Activated CD8-positive, alpha-beta memory T cell treated with anti-CD3 and anti-CD28 coated beads, Interleukin-2, amount 50 U/mL, for 24 hours (primary cell): ENCODE results near the gene ARL4A.
"Not testable (repeated sequence)": the region's sequence is repeated elsewhere in the genome, so short reads cannot be mapped to it uniquely, and the experiment has no call there.

ENCODE experiments used
- DNase-seq: peaks from one replicate; pipeline ENCODE4 v3.0.0-alpha.2; 2020; ENCODE audit errors: extremely low read depth

The ARL4A gene

DNA sequence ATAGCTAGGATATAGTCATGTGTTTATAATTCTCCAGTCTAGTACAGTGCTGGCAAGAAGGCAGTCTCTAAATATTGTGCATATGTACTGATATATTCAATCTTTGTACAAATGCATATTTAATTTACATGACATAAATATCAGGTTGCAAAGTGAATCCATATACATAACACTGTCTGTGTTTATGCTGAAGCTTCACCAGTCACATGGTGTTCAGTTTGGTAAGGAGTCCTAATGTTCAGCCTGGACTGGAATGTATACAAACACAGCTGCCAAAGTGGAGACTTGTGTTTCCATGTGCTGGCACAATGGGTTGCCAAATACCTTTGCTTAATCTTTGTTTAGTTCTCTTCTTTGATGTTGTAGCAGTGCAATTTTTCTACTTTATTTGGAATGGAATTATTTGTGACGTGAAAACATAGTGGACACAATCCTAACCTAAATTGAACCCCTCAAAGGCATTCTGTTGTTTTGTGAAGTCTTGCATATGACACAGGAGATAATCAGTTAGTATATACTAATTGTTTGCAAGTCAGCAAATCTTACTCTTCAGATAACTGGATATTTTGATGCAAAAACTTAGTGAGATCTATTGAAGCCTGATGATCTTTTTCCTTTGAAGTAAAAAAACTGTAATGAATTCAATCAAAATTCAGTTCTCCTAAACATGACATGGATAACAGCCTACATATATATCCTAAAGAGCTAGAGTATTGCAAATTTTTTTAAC, 17.3 kb upstream of the ARL4A start:
- DNase-seq: no peak

DNA sequence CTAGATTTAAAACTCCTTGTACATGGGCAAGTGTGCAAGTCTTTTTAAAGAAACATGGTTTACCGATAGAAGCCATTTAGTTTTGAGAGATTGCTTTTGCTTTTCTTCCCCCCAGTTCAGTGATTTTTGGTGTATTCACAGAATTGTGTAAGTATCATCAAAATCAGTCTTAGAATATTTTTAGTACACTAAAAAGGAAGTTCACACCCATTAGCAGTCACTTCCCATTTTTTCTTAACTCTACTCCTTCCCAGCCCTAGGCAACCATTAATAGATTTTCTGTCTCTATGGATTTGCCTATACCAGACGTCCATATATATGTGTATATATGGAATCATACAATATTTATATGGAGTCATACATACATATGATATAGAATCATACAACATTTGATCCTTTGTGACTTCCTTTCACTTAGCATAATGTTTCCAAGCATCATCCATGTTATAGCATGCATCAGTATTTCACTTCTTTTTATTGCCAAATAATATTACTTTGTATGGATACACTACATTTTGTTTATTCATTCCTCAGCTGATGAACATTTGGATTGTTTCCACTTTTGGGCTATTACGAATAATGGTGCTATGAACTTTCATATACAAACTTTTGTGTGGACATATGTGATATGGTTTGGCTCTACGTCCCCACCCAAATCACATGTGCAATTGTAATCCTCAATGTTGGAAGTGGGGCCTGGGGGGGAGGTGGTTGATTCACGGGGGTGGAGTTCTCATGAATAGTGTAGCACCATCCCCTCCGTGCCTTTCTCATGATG, 16.5 kb upstream of the ARL4A start:
- DNase-seq: no peak

DNA sequence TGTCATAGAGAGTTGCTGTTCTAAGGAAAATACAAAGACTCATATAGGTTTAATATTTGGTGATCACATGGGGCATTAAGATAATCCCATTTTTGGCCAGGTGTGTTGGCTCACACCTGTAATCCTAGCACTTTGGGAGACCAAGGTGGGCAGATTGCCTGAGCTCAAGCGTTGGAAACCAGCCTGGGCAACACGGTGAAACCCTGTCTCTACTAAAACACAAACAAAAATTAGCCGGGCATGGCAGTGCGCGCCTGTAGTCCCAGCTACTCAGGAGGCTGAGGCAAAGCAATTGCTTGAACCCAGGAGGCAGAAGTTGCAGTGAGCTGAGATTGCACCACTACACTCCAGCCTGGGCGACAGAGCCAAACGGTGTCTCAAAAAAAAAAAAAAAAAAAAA, 14.0 kb upstream of the ARL4A start:
- DNase-seq: not testable (repeated sequence)

DNA sequence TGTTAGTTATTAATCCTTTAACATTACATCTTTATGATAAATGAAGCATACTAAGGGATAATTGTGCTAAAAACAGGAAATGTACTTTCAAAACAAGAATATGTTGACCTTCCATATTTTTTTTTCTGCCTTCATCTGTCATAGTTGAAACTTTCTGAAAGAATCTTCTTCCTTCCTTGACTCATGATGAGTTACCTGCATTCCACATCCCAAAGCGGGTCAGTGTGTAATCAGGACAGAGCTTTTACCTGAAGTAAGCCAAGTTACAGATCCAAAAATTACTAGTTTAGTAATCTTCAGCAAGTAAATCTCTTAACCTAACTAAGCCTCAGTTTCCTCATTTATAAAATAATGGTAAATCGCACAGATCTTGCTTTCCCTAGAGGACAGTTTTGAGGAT, 13.4 kb upstream of the ARL4A start:
- DNase-seq: no peak

DNA sequence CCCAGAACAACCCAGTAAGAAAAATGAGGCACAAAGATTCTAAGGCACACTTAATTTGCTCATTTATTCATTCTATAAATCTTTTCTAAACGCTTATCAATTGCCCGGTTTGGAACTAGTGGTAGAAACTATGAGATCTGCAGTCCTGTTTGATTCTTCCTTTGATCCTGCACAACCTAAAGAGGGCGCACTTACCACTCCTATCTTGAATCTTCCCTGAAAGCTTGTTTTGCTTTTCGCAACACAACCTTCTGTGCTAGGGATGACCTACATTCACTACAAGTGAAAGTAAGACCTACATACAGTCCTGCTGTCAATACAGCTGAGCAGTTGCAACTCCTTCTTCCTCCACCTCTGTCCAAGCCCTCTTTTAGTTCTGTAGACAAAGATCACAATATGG, 12.6 kb upstream of the ARL4A start:
- DNase-seq: no peak

DNA sequence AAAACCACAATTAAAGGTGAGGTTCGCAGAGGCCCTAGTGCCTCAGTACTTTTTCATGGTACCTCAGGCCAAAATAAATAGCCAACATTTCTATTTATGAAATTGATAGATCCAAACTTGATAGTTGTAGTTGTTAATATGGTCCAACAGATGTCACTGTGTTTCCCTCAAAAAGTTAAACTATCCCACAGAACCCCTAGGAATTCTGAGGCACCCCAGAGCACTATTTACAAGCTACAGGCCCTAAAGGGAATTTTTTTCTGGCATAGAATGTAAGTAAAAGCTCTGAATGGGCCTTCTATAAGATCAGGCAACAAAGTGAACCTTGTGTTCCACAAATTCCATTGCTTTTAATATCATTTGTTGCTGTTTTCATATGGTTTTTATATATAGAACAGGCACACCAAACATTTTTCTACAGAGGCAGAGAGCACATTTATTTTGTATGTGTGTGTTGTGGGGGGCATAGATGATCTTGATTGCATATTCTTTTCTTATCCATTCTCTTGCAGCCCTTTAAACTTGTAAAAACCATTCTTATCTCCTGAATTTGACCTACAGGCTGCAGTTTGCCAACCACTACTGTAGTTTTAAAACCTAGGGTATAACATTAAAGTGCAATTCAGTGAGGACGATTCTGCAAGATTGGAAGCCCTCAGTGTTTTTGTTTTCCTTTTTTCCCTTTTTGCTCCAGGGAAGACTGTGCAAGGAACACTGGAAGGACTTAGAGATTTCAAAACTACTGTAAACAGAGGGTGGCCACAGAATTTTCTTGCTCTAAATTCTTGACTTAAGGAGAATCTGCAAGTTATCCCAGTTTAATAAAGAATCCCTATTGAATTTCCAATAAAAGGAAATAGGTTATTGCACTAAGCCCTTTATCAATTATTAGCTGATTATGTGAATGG, 3.5 kb upstream of the ARL4A start:
- DNase-seq: no peak

DNA sequence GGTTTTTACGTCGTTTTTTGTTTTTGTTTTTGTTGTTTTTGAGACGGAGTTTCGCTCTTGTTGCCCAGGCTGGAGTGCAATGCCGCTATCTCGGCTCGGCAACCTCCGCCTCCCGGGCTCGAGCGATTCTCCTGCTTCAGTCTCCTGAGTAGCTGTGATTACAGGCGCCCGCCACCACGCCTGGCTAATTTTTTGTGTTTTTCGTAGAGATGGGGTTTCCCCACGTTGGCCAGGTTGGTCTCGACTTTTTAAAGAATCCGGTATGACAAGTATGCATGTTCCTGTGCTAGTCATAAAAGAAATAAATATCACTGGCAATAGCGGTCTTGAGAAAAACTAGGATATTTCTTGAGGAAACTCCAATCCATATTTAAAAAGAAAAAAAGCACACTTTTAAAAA, 2.7 kb upstream of the ARL4A start:
- DNase-seq: no peak

DNA sequence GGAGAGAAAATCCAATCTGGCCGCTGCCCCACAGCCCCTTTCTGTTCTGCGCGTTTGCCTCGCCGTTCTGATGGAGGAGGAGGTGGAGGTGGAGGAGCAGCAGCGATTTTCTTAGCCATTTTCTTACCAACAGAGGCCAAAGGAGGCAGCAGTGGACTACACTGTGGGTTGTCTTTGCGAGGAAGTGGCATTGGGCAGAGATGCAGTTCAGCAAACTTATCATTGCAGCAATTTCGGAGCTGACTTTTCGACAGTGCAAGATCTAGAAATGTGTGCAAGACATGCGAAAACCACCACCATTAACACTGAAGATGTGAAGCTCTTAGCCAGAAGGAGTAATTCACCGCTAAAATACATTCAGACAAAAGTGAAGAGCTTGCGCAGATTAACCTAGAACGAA, 1.9 kb upstream of the ARL4A start:
- DNase-seq: no peak

DNA sequence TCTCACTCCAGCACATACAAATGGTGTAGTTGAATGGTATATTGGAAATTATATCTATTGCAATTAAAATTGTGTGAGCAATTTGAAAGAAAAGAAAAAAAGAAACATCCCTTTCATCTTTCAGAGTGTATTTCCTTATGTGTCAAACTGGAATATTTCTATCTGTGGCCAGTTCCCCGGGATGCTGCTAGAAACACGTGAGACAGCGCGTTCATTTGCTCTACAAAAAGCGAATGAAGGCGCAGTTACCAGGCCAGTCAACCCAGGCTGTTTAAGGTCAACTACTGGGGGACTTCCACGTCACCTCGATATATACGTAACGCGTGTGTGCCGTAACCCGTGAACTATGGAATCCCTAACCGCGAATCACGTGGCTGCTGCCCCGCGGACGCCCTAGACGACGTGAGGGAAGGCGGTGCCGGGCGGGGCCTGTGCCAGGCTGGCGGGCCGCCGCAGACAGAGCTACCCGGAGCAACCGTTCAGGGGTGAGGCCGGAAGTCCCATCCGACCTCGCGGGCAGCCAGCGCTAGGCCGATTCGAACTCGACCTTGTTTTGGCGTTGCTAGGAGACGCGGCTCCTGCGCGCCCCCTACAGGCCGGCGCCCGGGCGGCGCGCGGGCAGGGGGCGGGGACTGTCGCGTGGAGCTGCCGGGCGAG, 1.1 kb upstream of the ARL4A start:
- peak; percentile 85 for DNase-seq

DNA sequence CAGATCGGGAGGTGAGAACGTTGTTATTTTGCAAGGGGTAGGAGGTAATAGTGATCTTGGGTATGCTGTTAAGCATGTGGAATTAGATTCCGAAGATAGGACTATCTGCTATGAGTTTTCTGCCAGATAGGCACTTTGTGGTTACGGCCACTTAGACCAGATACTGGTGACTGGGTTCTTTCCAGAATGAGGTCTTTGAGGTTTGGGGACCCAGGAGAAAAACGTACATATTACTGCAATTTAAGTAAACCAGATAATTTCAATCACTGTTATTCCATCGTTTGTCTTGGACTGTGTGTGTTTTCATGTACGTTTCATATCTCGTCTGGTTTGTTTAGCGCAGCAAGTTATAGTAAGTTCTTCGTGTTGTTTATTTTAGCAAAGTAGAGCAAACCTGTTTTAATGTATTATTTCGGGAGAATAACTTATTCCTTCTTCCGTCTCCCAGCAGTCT, 312 bp downstream of the ARL4A start:
- DNase-seq: no peak

DNA sequence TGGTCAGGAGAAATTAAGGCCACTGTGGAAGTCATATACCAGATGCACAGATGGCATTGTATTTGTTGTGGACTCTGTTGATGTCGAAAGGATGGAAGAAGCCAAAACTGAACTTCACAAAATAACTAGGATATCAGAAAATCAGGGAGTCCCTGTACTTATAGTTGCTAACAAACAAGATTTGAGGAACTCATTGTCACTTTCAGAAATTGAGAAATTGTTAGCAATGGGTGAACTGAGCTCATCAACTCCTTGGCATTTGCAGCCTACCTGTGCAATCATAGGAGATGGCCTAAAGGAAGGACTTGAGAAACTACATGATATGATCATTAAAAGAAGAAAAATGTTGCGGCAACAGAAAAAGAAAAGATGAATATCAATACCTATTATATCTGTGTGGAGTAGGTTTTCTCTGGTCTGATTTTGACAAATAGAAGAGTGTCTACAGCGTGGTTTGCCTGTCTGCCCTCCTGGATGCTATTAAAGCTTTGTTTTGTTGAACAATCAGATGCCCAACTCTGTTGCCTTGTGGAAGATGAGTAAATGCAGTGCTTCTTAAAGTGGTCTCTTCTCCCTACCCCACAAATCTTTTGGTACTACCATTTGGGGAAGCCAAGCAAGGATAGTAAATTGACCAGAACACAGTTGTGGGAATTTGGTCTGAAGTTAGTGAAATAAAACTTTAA, 1.2 kb downstream of the ARL4A start:
- DNase-seq: not testable (repeated sequence)

DNA sequence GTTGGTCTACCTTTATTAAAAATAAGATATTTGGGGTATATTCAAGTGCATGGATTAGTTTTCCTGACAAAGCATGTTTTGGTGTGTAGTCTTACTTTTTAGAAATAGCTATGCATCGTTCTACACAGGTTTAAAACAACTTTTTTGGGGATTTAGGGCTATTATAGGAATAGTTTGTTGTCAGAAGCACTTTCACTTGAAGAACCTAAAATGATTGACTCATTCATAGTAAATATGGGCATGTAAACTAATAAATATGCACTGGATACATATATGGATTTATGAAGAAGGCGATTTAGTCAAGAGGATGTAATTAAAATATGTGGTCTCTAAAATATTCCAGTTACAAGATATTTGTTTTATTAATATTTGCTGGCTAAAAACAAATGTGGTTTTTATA, 2.0 kb downstream of the ARL4A start:
- DNase-seq: no peak

DNA sequence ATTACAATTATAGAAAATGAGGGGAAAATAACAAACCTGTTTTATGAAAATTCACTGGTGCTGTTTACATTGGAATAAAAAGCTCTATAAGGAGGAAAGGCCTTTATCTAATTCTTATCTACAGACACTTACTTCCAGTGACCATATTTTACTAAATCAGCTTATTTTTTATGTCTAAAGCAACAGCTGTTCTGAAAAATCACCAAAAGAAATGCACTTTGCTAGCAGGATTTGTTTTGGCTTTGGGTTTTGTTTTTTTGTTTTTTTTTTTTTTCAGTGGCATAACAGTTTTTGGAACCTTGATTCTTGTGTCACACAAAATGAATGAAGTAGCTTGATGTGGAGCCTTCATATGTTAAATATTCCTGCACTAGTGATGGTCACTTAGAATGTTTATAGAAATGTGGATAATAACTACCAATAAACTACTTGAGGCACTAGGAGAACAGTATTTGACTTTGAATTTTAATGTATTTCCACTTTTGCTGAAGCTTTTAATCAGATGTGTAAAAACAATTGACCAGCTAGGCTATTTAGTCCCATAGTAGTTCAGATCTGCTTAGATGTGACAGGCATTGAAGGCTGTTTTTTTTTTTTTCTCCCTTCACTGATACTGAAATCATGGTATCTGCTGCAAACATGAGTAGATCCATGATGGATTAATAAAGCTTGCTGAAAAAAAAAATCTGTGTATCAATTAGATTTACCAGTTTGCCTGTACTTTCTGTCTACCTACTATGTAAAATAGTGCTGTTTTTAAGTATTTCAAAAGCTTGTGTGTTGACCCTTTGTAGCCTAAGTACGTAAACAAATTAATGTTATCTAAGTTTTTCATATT, 2.8 kb downstream of the ARL4A start:
- no peak for DNase-seq

DNA sequence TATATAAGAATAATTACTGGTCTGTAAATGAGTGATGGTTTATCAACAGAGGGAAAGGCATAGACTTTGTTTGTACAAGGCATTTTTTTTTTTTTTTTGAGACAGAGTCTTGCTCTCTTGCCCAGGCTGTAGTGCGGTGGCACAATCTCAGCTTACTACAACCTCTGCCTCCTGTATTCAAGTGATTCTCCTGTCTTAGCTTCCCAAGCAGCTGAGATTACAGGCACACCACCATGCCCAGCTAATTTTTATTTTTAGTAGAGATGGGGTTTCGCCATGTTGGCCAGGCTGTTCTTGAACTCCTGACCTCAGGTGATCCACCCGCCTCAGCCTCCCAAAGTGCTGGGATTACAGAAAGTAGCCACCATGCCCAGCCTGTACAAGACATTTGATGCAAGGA, 4.0 kb downstream of the ARL4A start:
- not testable (repeated sequence) for DNase-seq

DNA sequence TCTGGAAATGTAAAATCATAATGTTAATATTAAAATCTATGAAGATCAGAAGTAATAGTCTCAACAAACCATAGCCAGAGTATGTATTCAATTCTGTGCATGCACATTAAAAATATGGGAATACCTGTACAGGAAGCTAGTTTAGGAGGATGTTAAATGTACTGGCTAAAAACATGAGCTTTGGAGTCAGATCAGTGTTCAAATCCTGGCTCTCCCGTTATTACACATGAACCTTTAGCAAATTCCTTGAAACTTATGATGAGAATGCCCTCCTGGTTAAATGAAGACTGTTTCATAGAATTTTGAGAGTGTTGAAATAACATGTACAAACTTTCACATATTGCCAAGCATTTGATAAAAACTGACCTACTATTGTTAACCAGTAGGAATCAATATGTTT, 4.6 kb downstream of the ARL4A start:
- DNase-seq: no peak

DNA sequence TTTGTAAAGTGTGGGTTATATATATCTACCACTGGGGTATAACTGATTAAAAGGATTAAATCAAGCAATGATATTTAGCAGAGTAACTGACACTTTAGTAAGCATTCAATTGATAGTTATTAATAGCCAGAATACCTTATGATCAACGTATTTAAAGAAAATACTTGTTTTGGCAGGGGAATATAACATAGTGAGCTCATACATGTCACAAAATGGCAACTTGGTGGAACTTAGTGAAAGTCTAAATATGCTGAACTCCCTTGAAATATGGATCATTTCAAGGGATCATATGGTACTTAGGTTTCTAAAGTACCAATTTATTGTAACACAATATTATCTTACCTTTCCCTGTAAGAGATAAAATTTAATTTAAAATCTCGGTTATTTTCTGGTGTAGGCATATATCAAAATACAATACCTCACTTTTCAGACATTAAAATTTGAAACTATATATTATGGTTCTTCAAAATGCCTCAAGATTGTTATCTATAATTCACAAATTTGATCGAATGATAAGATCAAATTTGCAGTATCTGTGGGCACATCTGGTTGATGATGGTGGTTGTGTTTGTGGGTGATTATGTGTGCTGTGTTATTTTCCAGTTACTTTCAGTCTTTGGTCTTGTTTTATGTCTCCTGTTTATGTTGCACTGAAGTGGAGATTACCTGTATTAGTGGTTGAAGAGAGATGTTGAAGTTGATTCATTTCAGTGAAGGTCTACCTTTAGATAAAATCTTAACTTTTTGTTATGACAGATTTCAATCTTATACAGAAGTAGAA, 5.2 kb downstream of the ARL4A start:
- no peak for DNase-seq

DNA sequence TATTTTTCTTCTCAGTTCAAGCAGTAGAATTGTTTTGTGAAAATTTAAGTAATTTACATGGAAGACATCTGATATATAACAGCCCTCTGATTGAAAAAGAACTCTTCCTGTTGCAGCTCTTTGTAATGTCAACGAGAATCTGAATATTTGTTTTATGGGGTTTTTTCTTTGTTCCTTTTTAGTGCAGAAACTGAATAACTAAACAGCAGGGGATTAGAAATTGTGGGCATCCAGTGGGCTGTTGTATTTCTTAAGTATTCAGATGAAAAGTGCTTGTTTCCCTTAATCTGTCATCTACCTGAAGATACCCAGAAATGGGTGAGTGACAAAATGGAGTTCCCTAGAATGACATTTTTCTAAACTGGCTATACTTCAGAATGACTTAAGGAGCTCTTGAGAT, 7.4 kb downstream of the ARL4A start:
- no peak for DNase-seq

DNA sequence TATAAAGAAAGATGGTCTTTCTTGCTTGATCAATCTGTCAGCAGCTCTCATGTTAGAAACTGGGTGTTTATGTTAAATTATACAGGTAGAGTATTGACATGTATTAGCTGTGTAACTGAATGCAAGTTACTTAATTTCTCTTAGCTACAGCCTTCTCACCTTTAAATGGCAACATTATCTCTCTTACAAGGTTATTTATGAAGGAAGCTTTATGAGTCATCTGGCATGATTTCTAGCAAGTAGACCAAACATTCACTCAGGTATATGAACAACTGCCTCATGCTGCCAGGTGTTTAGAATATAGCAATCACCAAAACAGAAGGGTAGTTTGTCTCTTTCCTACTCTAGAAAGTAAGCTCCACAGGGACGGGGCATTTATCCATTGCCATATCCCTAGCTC, 8.5 kb downstream of the ARL4A start:
- no peak for DNase-seq

DNA sequence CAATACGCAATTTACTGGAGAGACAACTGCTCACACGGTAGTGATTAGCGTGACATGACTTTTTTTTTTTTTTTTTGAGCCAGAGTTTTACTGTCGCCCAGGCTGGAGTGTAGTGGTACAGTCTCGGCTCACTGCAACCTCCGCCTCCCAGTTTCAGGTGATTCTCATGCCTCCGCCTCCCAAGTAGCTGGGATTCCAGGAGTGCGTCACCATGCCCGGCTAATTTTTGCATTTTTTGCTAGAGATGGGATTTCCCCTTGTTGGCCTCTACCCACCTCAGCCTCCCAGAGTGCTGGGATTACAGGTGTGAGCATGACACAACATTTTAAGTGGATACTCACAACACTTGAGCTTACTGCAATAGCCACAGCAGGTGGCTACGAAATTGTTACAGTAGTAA, 11.9 kb downstream of the ARL4A start:
- no peak for DNase-seq

DNA sequence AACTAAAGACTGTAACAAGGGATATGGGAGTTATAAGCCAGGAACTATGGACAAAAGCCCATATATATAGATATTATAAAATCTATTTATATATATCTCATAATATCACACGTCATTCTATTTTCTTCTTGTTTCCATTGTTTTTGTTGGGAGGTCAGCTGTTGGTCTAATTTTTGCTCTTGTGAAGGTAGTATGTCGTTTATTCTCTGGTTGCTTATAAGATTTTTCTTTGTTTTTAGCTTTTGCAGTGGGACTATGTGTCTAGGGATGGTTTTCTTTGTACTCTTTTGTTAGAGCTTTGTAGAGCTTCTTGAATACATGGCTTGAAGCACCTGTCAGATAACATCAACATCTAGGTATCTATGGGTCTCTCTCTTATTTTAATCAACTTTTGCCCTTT, 14.0 kb downstream of the ARL4A start:
- DNase-seq: no peak
